HepG2 (cell line): ENCODE data around the gene CREG2. TPM values are rescaled to one million over a fixed set of nuclear protein-coding genes. Genes with fewer than 3 reads are reported as not detected.

ENCODE experiments used
- CSRNP1 ChIP-seq: sonication (generic); formaldehyde crosslinking; IDR thresholded peaks from 2 replicates; pipeline ENCODE4 v1.8.1; 2023; ENCODE audit warnings: mild to moderate bottlenecking, missing genetic modification reagents
- EED ChIP-seq: sonication (generic); formaldehyde crosslinking; IDR thresholded peaks from 2 replicates; pipeline ENCODE4 v1.5.0; 2020; ENCODE audit warnings: mild to moderate bottlenecking, missing genetic modification reagents
- GTF2F1 ChIP-seq: fragments of 150-350 bp; IDR thresholded peaks from 2 replicates; pipeline ENCODE4 v1.6.1; 2014; ENCODE audit warnings: low read length
- IRF9 ChIP-seq: sonication (generic); formaldehyde crosslinking; IDR thresholded peaks from 2 replicates; pipeline ENCODE4 v1.8.0; 2022; ENCODE audit warnings: missing genetic modification reagents, mild to moderate bottlenecking, borderline replicate concordance
- MBD4 ChIP-seq: IDR thresholded peaks from 2 replicates; pipeline ENCODE4 v1.6.1; 2012; ENCODE audit warnings: low read length, inconsistent platforms, borderline replicate concordance
- MBNL3 ChIP-seq: fragments of 250-450 bp; sonication (Bioruptor Pico); conservative IDR thresholded peaks from 2 replicates; pipeline ENCODE4 v1.8.0; 2022; ENCODE audit warnings: mild to moderate bottlenecking, inconsistent platforms
- MED13 ChIP-seq: sonication (generic); formaldehyde crosslinking; IDR thresholded peaks from 2 replicates; pipeline ENCODE4 v1.5.0; 2020; ENCODE audit warnings: missing genetic modification reagents
- NFKBIZ ChIP-seq: IDR thresholded peaks from 2 replicates; pipeline ENCODE4 v1.6.1; 2018; ENCODE audit warnings: missing genetic modification reagents, missing compliant biosample characterization
- NFYB ChIP-seq: sonication (generic); formaldehyde crosslinking; IDR thresholded peaks from 2 replicates; pipeline ENCODE4 v1.4.0; 2020; ENCODE audit warnings: missing genetic modification reagents
- NFYC ChIP-seq: IDR thresholded peaks from 2 replicates; pipeline ENCODE4 v1.6.1; 2016; ENCODE audit warnings: missing genetic modification reagents, missing compliant biosample characterization
- RFXAP ChIP-seq: sonication (generic); formaldehyde crosslinking; IDR thresholded peaks from 2 replicates; pipeline ENCODE4 v1.4.0; 2020; ENCODE audit warnings: missing genetic modification reagents, borderline replicate concordance
- SOX6 ChIP-seq, 2 experiments: fragments of 450-650 bp in 1 of 2; sonication (generic) in 1 of 2; formaldehyde crosslinking in 1 of 2; IDR thresholded peaks; 2 replicates each; pipeline versions ENCODE4 v1.4.0 to v1.6.1; 2017 to 2020; ENCODE audit warnings: antibody characterized with exemption in 1 of 2, mild to moderate bottlenecking in 1 of 2, missing genetic modification reagents in 1 of 2
- SRSF1 ChIP-seq: fragments of 200-400 bp; formaldehyde crosslinking; optimal IDR thresholded peaks from 2 replicates; pipeline ENCODE3; 2017; ENCODE audit warnings: mild to moderate bottlenecking, low read depth, low read length, moderate library complexity
- SUZ12 ChIP-seq: fragments of 150-350 bp; IDR thresholded peaks from 2 replicates; pipeline ENCODE4 v1.6.1; 2014; ENCODE audit warnings: low read depth, low read length
- ZNF446 ChIP-seq: sonication (generic); formaldehyde crosslinking; IDR thresholded peaks from 2 replicates; pipeline ENCODE4 v1.5.0; 2020; ENCODE audit warnings: mild to moderate bottlenecking, missing genetic modification reagents
- ZNF75D ChIP-seq: sonication (generic); formaldehyde crosslinking; IDR thresholded peaks from 2 replicates; pipeline ENCODE4 v1.8.1; 2023; ENCODE audit warnings: missing genetic modification reagents, mild to moderate bottlenecking, borderline replicate concordance
- ZNF780A ChIP-seq: sonication (generic); formaldehyde crosslinking; IDR thresholded peaks from 2 replicates; pipeline ENCODE4 v1.8.0; 2022; ENCODE audit warnings: mild to moderate bottlenecking, missing genetic modification reagents, moderate library complexity
- polyA plus RNA-seq, 8 experiments: library from polyadenylated mRNA; depleted of rRNA in 3 of 8; stranded (reverse) in 7 of 8; unstranded in 1 of 8; fragments of >200 nt; fragmentation: Illumina TruSeq in 4 of 8; extraction: Trizol in 4 of 8; gene quantifications; 2 replicates each; pipeline versions ENCODE4 v1.2.1 to v1.2.3, GENCODE V29; 2011 to 2016; ENCODE audit warnings: low read depth in 4 of 8, missing spikeins in 1 of 8, mixed read lengths in 1 of 8; ENCODE audit not compliant: insufficient read depth in 1 of 8
- total RNA-seq, 5 experiments: library from RNA; depleted of rRNA; stranded (reverse); fragments of >200 nt; fragmentation: Illumina TruSeq; extraction: Trizol; gene quantifications; 2 replicates each; pipeline ENCODE4 v1.2.3, GENCODE V29; 2016; ENCODE audit warnings: low read depth in 1 of 5
- TF ChIP-seq, protein P1 (sequence below): sonication (generic); formaldehyde crosslinking; IDR thresholded peaks from 2 replicates; pipeline ENCODE4 v1.4.0; 2020; ENCODE audit warnings: mild to moderate bottlenecking, low read depth, missing genetic modification reagents
- TF ChIP-seq, protein P2 (sequence below): sonication (generic); formaldehyde crosslinking; IDR thresholded peaks from 2 replicates; pipeline ENCODE4 v1.4.0; 2020; ENCODE audit warnings: missing genetic modification reagents, borderline replicate concordance
- TF ChIP-seq, protein P3 (sequence below): sonication (generic); formaldehyde crosslinking; IDR thresholded peaks from 2 replicates; pipeline ENCODE4 v1.5.0; 2020; ENCODE audit warnings: mild to moderate bottlenecking, missing genetic modification reagents, borderline replicate concordance

CREG2 gene
- total and polyA plus RNA-seq, 2 of the 13 experiments (the other 11 are each of a cell fraction or from before 2014, with no cell fraction given) = 0.18 to 0.26 TPM

- TF ChIP-seq ZNF780A (CRISPR knock-in tag) (peak; percentile 95), SOX6 (IDR thresholded peaks at IDR 0.05) (no peak), SOX6 (CRISPR knock-in tag; IDR thresholded peaks at IDR 0.05) (peak; percentile 95), EED (CRISPR knock-in tag) (peak; percentile 99), NFYC (CRISPR knock-in tag) (peak; percentile 50; the same call in 1 of the 2 replicates), MED13 (peak; percentile 87), MBD4 (no peak), NFYB (no peak), ZNF446 (CRISPR knock-in tag) (peak; percentile 26), RFXAP (CRISPR knock-in tag) (peak; percentile 94), SRSF1 (peak; percentile 74), IRF9 (CRISPR knock-in tag) (peak; percentile 96), SUZ12 (no peak), MBNL3 (CRISPR knock-in tag) (0 out of 2 replicates have a peak, but pooled peaks have one; percentile 22), NFKBIZ (CRISPR knock-in tag) (peak; percentile 97), CSRNP1 (peak; percentile 75), GTF2F1 (no peak), ZNF75D (CRISPR knock-in tag) (no peak)
- TF ChIP-seq, protein P1, sequence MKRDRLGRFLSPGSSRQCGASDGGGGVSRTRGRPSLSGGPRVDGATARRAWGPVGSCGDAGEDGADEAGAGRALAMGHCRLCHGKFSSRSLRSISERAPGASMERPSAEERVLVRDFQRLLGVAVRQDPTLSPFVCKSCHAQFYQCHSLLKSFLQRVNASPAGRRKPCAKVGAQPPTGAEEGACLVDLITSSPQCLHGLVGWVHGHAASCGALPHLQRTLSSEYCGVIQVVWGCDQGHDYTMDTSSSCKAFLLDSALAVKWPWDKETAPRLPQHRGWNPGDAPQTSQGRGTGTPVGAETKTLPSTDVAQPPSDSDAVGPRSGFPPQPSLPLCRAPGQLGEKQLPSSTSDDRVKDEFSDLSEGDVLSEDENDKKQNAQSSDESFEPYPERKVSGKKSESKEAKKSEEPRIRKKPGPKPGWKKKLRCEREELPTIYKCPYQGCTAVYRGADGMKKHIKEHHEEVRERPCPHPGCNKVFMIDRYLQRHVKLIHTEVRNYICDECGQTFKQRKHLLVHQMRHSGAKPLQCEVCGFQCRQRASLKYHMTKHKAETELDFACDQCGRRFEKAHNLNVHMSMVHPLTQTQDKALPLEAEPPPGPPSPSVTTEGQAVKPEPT (CRISPR knock-in tag) = peak; percentile 90; the same call in 1 of the 2 replicates
- TF ChIP-seq, protein P2, sequence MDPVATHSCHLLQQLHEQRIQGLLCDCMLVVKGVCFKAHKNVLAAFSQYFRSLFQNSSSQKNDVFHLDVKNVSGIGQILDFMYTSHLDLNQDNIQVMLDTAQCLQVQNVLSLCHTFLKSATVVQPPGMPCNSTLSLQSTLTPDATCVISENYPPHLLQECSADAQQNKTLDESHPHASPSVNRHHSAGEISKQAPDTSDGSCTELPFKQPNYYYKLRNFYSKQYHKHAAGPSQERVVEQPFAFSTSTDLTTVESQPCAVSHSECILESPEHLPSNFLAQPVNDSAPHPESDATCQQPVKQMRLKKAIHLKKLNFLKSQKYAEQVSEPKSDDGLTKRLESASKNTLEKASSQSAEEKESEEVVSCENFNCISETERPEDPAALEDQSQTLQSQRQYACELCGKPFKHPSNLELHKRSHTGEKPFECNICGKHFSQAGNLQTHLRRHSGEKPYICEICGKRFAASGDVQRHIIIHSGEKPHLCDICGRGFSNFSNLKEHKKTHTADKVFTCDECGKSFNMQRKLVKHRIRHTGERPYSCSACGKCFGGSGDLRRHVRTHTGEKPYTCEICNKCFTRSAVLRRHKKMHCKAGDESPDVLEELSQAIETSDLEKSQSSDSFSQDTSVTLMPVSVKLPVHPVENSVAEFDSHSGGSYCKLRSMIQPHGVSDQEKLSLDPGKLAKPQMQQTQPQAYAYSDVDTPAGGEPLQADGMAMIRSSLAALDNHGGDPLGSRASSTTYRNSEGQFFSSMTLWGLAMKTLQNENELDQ (CRISPR knock-in tag) = no peak
- TF ChIP-seq, protein P3, sequence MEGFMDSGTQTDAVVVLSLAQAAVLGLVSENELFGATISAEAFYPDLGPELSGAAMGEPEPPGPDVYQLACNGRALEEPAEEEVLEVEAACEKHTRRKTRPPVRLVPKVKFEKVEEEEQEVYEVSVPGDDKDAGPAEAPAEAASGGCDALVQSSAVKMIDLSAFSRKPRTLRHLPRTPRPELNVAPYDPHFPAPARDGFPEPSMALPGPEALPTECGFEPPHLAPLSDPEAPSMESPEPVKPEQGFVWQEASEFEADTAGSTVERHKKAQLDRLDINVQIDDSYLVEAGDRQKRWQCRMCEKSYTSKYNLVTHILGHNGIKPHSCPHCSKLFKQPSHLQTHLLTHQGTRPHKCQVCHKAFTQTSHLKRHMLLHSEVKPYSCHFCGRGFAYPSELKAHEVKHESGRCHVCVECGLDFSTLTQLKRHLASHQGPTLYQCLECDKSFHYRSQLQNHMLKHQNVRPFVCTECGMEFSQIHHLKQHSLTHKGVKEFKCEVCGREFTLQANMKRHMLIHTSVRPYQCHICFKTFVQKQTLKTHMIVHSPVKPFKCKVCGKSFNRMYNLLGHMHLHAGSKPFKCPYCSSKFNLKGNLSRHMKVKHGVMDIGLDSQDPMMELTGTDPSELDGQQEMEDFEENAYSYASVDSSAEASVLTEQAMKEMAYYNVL (CRISPR knock-in tag) = peak; percentile 95
Measured at GRCh38 chr2:101308432-101309210, 78.7 kb downstream of the CREG2 start, which contains the start of gene RNF149 (continued).
